Glutamatergic neuron (in vitro differentiated cells): ENCODE data around the gene BCAP29. TPM values are rescaled to one million over a fixed set of nuclear protein-coding genes. Genes with fewer than 3 reads are reported as not detected.

Experiments
- DNase-seq: peaks from one replicate; pipeline ENCODE4 v3.0.0; 2022
- H3K27ac Mint-ChIP-seq: one replicate; pipeline ENCODE4 v1.8.0; 2020; ENCODE audit warnings: mild to moderate bottlenecking, mixed read lengths, inconsistent platforms; ENCODE audit not compliant: unreplicated experiment
- H3K27me3 Mint-ChIP-seq: one replicate; pipeline ENCODE4 v1.8.0; 2020; ENCODE audit warnings: mild to moderate bottlenecking, moderate library complexity, mixed read lengths, inconsistent platforms; ENCODE audit not compliant: unreplicated experiment
- H3K36me3 Mint-ChIP-seq: one replicate; pipeline ENCODE4 v1.8.0; 2020; ENCODE audit warnings: mild to moderate bottlenecking, mixed read lengths, inconsistent platforms; ENCODE audit not compliant: unreplicated experiment
- H3K4me1 Mint-ChIP-seq: one replicate; pipeline ENCODE4 v1.8.0; 2020; ENCODE audit warnings: mild to moderate bottlenecking, low read depth, mixed read lengths, inconsistent platforms; ENCODE audit not compliant: unreplicated experiment
- H3K4me3 Mint-ChIP-seq: one replicate; pipeline ENCODE4 v1.8.0; 2020; ENCODE audit warnings: mild to moderate bottlenecking, mixed read lengths, inconsistent platforms; ENCODE audit not compliant: unreplicated experiment
- H3K9me3 Mint-ChIP-seq: one replicate; pipeline ENCODE4 v1.8.0; 2020; ENCODE audit warnings: mild to moderate bottlenecking, moderate library complexity, mixed read lengths, inconsistent platforms; ENCODE audit not compliant: unreplicated experiment
- CTCF ChIP-seq: fragments of 200-600 bp; sonication (generic); IDR thresholded peaks from one replicate; pipeline ENCODE4 v1.5.0; 2021; ENCODE audit not compliant: partially characterized antibody, unreplicated experiment
- total RNA-seq: library from RNA; stranded (reverse); fragmentation: NEBNext Ultra II Directional; extraction: Animal tissue kit (Norgen Biotek cat#: 25700); gene quantifications from one replicate; pipeline ENCODE4 v1.2.1, GENCODE V29; 2021; ENCODE audit not compliant: unreplicated experiment

The BCAP29 gene
- total RNA-seq, 1 donor from 2014 or later = 30.1 TPM

- no peak for DNase-seq
- H3K27me3 Mint-ChIP-seq = peaks cover 3% of the 10 kb centered on the region
- H3K4me1 Mint-ChIP-seq = peaks cover 4% of the 10 kb centered on the region
- H3K27ac Mint-ChIP-seq = no peak overlapping the region
- no peak for TF ChIP-seq CTCF
- H3K9me3 Mint-ChIP-seq = peaks cover 2% of the 10 kb centered on the region
- no peak overlapping the region for H3K4me3 Mint-ChIP-seq
- H3K36me3 Mint-ChIP-seq = no peaks in the 10 kb centered on the region
Observed at GRCh38 chr7:107560898-107561516, 19.0 kb upstream of the BCAP29 start.

- TF ChIP-seq CTCF = no peak
- Mint-ChIP-seq H3K4me3 (peak overlapping the region; percentile 89), H3K27me3 (peaks cover 3% of the 10 kb centered on the region), H3K9me3 (peaks cover 2% of the 10 kb centered on the region), H3K27ac (peak overlapping the region; percentile 41), H3K4me1 (peaks cover 4% of the 10 kb centered on the region), H3K36me3 (no peaks in the 10 kb centered on the region)
- no peak for DNase-seq
Observed at GRCh38 chr7:107563081-107563774, 16.8 kb upstream of the BCAP29 start.

GRCh38 chr7:107563775-107564552, 16.1 kb upstream of the BCAP29 start, which contains the start of the genes COG5 and DUS4L:
COG5 (minus strand) TSS chr7:107563920; CDS start chr7:107563896, 24 bp downstream.
DUS4L (plus strand) TSS chr7:107563971; CDS start chr7:107567071, 3,100 bp downstream.
- Mint-ChIP-seq H3K27ac (peak within 1 kb of the TSS; percentile 41), H3K4me1 (peaks cover 4% of the 10 kb centered on the region), H3K36me3 (no peaks in the 10 kb centered on the region), H3K4me3 (peak within 1 kb of the TSS; percentile 89), H3K9me3 (peaks cover 2% of the 10 kb centered on the region), H3K27me3 (peaks cover 3% of the 10 kb centered on the region)
- TF ChIP-seq CTCF = no peak
- DNase-seq = peak; percentile 87

- Mint-ChIP-seq H3K27me3 (peaks cover 3% of the 10 kb centered on the region), H3K4me3 (peak overlapping the region; percentile 89), H3K4me1 (peaks cover 4% of the 10 kb centered on the region), H3K36me3 (no peaks in the 10 kb centered on the region), H3K9me3 (peaks cover 2% of the 10 kb centered on the region), H3K27ac (peak overlapping the region; percentile 31)
- DNase-seq = no peak
- no peak for TF ChIP-seq CTCF
Observed at GRCh38 chr7:107564553-107565298, 15.3 kb upstream of the BCAP29 start.
